CMK (cell line): ENCODE data around the gene GATA1.

Experiments
- DNase-seq: peaks from one replicate; pipeline ENCODE4 v3.0.0-alpha.2; 2010; ENCODE audit warnings: low read depth

GATA1 gene

DNA sequence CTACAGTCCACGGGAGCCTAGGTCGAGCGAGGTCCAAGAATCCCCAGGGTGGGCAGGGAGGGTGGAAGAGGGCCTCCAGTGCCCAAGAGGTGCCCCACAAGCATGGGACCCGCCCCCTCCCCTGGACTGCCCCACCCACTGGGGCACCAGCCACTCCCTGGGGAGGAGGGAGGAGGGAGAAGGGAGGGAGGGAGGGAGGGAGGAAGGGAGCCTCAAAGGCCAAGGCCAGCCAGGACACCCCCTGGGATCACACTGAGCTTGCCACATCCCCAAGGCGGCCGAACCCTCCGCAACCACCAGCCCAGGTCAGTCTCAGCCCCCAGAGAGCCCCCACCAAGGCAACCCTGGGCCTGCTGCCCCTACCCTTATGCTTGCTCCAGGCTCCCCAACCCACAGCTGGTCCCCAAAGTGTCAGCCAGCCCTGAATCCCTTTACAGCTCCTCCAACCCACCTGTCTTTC lies at the start of gene GATA1:
GATA1 (plus strand) TSS at position 250 of the 460 bp plus-strand sequence. CDS start 4,520 bp downstream, outside the sequence.
- DNase-seq: peak; percentile 83

DNA sequence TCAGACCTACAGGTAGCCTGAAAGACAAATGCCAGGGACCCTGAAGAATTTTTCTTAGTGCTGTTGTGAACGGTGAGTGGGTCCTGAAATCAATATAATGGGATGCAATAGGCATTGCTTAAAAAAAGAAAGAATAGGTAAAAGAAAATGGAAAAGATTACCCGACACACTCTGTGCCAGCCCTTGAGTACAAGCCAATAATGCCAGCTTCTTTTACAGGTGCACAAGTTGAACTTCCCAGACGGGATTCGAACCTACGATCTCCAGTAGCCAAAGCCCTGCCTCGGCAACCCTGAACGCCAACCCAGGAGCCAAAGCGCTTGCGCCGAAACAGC lies 49.5 kb upstream of the GATA1 start:
- no peak for DNase-seq

DNA sequence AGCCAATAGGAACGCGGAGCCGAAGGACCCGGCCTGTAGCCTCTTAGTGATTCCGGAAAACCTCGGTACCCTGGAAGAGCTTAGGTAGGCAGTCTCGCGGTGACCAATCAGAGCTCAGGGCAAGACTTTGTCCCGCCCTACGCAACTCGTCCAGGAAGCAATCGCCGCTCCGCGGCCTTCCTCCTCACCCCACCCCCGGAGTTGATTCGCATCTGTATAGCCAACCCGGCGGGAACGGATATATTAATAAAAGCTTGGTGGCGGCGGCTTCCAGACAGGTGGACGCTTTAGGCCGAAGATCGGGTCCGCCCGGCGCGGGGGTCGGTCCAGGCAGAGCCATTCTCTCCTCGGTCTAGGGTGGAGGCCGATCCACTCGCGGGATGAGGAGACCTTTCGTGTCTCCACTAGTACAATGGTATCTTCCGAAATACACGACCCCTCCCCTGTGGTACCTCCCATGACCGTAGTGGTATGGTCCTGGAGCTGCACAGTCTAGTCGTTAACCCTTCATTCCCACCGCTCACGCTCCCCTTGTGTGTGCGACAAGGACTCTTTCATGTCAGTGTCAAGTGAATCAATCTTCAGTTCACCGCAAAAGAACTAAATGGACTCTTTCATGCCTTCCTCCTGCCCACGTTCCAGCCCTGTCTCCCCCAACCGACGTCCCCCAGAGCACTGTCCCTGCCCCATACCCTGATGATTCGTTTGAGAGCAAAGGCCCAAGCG lies 49.0 kb upstream of the GATA1 start:
- peak; percentile 96 for DNase-seq

DNA sequence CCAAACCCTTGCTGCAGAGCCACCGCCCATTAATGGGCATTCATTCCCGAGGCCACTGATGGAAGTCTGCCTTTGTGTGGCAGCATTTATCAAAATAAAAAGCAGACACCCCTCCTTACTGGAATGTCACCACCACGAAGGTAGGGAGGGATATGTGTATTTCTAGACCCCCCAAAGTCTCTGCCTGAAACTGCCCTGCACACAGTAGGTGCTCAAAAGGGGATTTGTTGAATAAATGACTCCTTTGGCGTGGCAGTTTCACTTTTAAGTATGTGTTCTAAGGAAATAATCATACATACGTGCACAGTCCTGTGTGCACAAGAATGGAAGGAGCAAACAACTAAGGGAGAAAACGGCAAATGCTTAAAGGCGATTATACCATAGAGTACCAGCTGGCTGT lies 48.5 kb upstream of the GATA1 start:
- DNase-seq: no peak

DNA sequence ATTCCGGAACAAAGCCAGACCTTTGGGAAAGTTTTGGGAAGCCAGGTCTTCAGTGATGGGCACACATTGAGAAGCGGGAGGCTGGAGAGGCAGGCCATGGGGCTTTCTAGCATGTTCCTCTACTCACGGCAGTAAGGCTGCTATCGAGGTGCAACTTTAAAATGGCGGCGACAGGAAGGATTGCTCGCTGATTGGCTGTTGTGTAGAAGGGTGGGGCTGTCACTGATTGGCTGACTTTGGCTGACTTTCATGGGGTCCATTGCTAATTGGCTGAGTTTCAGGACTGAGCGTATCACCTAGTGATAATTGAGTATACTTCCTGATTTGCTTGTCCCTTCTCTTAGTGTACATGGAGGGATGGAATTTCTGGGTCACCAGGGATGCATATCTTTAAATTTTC lies 44.6 kb upstream of the GATA1 start:
- no peak for DNase-seq

DNA sequence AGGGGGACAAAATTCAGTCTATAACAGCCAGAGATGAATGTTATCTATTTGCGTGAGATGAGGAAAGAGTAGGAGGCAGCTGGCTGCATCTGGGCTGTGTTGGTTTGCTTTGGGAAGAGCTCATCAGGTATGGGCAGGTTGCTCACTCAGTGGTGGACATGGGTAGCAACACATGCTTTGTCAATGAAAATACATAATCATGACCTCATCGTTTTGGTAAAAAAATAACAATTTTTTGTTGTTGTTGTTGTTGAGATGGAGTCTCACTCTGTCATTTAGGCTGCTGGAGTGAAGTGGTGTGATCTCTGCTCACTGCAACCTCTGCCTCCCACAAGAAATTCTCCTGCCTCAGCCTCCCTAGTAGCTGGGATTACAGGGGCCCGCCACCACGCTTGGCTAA lies 41.2 kb upstream of the GATA1 start:
- DNase-seq: no peak

DNA sequence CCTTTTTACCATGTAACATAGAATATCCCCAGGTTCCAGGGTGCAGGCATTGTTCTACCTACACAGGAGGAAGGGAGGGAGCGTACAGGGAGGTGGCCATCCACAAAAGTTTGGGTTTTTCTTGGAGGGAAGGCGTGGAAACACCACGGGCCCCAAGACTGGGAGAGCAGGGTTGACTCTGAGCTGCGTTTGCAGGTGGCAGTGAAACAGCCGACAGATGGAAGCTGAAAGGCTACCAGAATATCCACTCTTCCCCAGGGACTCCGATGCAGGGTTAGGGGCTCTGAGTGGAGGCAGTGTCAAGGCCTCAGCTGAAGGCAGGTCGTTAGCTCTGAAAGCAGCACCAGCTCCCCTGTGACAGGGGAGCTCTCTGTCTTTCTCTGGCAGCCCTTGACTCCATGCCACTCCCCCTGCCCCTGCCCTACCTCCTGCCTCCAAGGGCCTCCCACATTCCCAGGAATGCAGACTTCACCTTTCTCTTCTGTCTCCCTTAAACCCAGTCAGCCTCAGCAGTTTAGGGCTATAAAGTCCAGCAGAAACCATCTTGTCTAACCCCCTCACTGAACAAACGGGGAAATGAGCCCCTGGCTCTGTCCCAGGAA lies 38.9 kb upstream of the GATA1 start:
- no peak for DNase-seq

DNA sequence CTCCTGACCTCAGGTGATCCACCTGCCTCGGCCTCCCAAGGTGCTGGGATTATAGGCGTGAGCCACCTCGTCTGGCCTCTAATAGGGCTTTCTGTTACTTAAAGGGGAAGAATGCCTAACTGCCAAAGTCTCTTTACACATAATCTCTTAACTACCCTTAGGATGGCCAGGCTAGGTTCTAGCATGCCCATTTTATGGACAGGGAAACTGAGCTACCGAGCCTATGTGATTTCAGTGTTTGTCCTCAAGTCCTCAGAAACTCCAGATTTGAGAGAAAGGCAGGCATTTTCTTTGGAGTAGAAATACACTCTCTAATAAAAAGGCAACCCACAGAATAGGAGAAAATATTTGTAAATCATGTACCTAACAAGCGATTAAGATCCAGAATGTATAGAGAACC lies 37.2 kb upstream of the GATA1 start:
- no peak for DNase-seq

DNA sequence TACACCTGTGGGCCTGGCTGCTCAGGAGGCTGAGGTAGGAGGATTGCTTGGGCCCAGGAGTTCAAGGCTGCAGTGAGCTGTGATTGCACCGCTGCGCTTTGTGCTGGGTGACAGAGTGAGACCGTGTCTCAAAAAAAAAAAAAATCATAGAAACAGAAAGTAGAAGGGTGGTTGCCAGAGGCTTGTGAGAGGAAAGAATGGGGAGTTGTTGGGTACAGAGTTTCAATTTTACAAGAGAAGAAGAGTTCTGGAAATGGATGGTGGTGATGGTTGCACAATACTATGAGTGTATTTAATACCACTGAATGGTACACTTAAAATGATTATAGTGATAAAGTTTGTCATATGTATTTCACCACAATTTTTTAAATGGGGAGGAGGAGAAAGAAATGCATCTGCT lies 35.0 kb upstream of the GATA1 start:
- DNase-seq: no peak

DNA sequence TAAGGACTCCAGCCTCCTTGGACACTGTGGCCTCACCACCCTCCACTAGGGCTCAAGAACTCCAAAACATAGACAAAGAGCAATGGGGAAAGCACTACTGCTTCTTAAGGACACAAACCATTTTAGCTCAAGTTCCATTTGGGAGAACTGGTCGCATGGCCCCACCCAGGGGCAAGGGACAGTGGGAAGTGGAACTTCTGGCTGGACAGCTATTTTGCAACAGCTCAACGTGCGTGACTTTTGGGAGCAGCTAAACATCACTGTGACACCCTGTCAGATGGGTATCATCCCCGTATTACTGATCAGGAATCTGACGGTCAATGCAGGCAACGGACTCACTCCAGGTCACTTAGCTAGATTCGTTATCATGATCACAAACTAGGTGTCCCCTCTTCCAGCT lies 33.9 kb upstream of the GATA1 start:
- DNase-seq: no peak

DNA sequence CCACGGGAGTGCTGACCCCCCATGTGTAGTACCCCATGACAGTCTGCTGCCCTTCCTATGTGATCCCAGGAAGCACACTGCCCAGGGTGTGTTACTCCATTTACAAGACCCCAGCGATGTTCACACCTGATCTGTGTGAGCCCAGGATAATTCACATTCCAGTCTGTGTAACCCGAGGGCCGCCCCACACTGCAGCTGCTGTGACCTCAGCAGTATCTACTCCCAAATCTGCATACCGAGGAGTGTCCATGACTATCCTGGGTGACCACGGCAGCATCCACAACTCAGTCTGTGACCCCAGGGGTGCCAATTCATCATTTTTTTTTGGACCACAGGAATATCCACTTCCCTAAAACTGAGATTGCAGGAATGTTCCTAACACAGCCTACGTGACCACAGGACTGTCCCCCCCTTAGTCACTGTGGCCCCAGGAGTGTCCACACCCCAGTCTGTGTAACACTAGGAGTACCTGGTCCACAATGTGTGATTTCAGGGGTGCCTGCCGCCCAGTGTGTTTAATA lies 32.6 kb upstream of the GATA1 start:
- no peak for DNase-seq

DNA sequence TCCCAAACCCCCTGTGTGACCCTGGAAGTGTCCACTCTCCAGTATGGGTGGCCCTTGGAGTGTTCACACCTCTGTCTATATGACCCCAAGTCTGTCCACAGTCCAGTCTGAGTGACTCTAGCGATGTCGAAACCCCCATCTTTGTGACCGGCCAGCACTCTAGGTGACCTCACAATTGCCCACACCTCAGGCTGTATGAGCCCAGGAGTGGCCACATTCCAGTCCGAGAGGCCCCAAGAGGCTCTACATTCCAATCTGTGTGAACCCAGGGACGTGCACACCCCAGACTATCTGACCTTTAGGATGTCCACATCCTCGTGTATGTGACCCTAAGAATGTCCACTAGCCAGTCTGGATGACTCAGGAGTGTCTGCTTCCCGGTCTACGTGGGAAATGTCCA lies 32.2 kb upstream of the GATA1 start:
- no peak for DNase-seq

DNA sequence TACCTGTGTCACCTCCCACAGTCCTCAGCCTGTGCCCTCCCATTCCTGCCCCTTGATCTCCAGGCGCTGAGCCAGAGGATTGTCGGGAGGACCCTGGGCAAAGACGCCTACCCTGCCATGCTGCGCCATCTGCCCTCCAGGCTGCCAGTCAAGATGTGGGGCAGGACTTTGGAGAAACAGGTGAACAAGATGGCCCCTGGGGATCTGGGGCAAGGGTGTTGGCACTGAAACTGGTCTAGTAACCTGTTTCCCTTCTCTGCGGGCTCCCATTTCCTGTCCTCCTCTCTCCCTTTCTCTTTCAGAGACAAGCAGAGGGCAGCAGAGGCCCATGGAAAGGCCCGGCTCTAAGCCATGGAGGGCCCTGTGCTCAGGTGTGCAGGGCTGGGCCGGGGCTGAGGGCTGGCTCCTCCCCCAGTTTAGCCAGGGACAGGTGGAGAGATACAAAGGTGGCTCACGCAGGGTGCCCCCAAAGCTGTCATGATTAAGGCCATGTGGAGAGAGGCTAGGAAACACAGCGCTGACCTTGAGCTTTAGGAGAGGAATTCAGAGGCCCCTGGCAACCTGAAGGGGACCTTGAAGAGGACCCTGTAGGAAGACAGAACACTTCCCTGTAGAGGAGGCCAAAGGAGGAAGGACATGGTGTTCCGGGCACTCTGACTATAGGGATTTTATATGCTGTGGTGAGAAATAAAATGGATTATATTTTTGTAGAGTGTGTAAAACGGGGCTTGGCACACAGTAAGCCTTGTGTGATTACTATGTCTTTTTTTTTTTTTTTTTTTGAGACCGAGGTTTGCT lies 24.5 kb upstream of the GATA1 start, which contains the start of gene GLOD5:
GLOD5 (plus strand) TSS at position 74 of the 798 bp plus-strand sequence; CDS start at position 118, 44 bp downstream.
- no peak for DNase-seq

DNA sequence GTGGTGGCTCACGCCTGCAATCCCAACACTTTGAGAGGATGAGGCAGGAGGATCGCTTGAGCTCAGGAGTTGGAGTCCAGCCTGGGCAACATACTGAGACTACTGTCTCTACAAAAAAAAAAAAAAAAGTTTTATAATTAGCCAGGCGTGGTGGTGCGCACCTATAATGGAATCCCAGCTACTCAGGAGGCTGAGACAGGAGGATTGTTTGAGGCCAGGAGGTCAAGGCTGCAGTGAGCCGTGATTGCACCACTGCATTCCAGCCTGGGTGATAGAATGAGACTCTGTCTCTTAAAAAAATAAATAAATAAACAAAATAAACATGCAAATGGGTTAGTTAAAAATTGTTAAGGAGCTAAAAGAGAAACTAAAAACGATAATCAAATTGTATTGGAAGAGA lies 17.2 kb upstream of the GATA1 start:
- DNase-seq: no peak

DNA sequence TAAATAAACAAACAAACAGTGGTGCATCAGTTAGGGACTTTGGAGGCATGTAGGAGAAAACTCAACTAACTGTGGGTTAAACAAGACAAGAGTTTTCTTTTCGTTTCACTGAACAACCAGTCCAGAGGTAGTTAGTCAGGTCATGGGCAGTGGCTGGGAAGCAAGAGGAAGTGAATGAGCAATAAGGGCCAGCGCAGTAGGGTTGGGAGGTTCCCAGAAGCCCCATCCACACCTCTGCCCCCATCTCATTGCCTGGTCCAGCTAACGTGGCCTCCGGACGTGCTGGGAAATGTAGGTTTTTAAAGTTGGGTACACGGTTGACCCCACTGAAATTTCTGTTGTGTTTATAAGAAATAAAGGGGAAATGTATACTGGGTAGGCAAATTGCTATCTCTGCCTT lies 16.1 kb upstream of the GATA1 start:
- no peak for DNase-seq

DNA sequence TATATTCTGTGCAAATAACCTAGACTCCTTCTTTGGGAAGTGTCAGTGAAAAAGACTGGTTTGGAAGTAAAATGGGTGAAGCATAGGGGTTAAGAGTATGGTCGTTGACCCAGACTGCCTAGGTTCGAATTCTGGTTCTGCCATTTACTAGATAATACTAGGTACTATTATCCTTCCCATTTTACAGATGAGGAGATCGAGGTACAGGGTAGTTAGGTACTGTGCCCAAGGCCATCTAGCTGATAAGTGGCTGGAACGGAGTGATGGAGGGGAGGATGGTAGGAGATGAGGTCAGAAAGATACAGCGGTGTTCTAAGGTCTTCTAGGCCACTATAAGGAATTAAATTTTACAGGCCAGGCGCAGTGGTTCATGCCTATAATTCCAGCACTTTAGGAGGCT lies 13.8 kb upstream of the GATA1 start:
- DNase-seq: no peak

DNA sequence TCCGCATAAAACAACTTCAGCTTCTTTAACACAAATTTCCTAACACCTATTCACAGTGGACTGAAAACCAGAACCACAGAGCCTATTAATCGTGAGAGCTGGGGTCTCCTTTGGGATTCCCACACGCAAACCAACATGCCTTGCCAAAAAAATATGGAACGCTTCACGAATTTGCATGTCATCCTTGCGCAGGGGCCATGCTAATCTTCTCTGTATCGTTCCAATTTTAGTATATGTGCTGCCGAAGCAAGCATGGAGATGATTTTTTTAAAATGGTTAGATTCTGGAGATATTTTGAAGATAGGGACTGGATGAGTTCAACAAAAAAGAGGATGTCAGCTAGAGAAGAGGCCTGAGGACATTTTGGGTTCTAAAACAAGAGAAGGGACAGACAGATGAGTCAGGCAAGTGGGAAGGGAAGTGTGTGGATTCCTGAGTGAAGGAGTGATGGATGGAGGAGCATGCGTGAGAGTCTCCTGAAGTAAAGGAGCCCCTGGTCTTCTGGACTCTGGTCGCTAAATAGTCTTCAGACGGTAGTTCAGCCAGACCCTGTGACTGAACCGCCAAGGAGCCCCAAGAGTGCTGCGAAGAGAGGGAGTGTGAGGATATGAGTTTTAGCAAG lies 9.5 kb upstream of the GATA1 start:
- no peak for DNase-seq

DNA sequence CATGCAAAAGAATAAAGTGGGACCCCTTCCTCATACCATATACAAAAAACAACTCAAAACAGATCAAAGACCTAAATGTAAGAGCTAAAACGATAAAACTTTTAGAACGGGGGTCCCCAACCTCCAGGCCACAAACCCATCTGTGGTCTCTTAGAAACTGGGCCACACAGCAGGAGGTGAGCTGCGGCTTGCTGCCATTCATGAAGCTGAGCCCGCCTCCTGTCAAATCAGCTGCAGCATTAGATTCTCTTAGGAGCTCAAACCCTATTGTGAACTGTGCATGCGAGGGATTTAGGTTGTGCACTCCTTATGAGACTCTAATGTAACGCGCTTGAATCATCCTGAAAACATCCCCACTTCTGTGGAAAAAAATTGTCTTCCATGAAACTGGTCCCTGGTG lies 7.0 kb upstream of the GATA1 start:
- no peak for DNase-seq

DNA sequence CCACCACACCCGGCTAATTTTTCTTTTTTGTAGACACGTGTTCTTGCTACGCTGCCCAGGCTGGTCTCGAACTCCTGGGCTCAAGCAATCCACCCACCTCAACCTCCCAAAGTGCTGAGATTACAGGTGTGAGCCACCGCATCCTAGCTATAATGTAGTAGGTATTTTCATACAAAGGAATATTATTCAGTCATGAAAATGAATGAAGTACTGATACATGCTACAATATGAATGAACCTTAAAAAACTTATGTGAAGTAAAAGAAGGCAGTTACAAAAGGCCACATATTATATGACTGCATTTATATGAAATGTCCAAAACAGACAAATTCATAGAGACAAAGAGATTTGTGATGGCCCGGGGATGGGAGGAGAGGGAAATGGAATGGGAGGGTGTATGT lies 4.7 kb upstream of the GATA1 start:
- DNase-seq: no peak

DNA sequence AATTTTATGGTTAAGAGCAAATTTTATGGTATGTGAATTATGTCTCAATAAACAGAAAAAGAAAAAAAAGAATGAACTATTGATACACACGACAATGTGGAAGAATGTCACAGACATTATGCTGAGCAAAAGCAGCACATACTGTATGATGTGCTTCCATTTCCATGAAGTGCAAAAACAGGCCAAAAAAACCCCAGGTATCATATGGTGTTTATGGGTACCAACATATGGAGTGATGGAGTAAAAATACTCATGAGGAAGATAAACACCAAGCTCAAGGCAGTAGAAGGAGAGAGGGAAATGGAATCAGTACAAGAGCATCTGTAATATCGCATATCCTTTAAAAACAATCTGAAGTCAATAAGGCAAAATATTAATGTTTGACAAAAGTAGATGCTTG lies 4.2 kb upstream of the GATA1 start:
- DNase-seq: no peak

DNA sequence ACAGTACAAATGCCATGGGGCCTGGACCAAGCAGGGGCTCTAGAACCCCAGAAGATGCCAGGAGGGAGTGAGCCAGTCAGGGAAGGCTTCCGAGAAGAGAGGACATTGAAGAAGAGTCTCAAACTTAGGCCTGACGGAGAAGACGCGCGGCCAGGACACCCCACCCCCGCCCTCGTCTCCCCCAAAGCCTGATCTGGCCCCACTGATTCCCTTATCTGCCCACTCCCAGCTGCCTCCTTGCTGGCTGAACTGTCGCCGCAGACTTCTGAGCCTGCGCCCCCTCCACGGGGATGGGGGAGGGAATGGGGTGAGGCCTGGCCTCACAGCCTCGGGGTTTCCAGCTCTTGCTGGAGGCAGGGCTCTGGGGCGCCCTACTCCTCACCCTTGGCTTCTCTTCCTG lies 3.6 kb upstream of the GATA1 start:
- peak; percentile 93 for DNase-seq

DNA sequence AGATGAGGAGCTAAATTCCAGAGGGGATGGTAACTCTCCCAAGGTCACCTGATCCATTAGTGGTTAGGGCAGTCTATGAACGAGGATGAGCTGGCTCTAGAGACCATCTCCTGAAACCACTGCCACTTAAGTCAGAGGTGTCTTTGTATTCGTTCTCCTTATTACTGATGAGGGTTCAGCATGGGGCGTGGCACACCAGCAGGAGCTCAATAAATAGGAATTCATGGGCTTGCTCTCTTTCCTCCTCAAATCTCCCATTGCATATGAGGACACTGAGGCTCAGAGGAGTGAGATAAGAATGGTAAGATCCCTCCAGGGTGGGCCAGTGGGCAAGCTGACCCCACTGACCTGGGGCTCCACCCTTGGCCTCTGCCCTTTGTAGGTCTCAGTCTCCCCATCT lies 1.7 kb upstream of the GATA1 start:
- no peak for DNase-seq

DNA sequence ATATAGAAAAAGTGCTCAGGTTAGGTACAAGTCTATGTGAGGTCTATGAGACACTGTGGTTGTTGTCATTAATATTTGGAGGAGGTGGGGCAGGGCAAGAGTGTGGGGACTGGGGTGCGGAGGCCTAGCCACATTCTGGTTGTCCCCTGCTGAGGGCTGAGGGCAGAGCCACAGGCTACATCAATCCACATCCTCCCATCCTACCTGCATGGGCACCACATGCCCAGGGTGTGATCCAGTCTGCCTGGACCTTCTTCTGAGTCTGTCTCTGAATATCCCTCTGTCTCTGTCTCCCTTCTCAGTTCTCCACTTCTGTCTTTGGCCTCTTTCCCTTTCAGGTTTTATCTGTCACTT lies 1.2 kb upstream of the GATA1 start:
- DNase-seq: no peak
